HEK293 (cell line): Measurements from ENCODE around the gene LRRC2.

Experiments used
- CTCF ChIA-PET: fragments of 350-600 bp; formaldehyde crosslinking; extraction: SDS; loops from one replicate; lab custom pipeline; 2021; ENCODE audit warnings: antibody characterized with exemption; lab: Yijun Ruan, JAX
- POLR2A ChIA-PET: fragments of 300-600 bp; formaldehyde crosslinking; extraction: SDS; loops from one replicate; lab custom pipeline; 2020; ENCODE audit warnings: antibody characterized with exemption, inconsistent platforms; lab: Yijun Ruan, JAX
- H3K27ac ChIP-seq: fragments of 200-500 bp; sonication (Bioruptor generic); 2 replicates; pipeline ENCODE4 v1.5.1; 2014; ENCODE audit warnings: low read depth, low read length, control low read depth, inconsistent platforms; ENCODE audit errors: extremely low read depth
- H3K36me3 ChIP-seq, 2 experiments: fragments of 200-500 bp in 1 of 2; sonication (Bioruptor generic) in 1 of 2; 1 replicate in 1 of 2; 2 replicates in 1 of 2; pipeline ENCODE4 v1.5.1; 2014 to 2017; ENCODE audit warnings: inconsistent platforms in 2 of 2, low read length in 2 of 2; ENCODE audit not compliant: control insufficient read depth in 2 of 2, insufficient read depth in 1 of 2
- H3K4me1 ChIP-seq: fragments of 200-500 bp; sonication (Bioruptor generic); 2 replicates; pipeline ENCODE4 v1.5.1; 2014; ENCODE audit warnings: mild to moderate bottlenecking, low read length, inconsistent platforms; ENCODE audit not compliant: control insufficient read depth, insufficient read depth
- H3K4me3 ChIP-seq: 2 replicates; pipeline ENCODE4 v1.5.1; 2011; ENCODE audit warnings: low read depth, mild to moderate bottlenecking, control low read depth, low read length, moderate library complexity
- H3K9me3 ChIP-seq: fragments of 200-500 bp; sonication (Bioruptor generic); 2 replicates; pipeline ENCODE4 v1.5.1; 2014; ENCODE audit warnings: low read depth, low read length, inconsistent platforms; ENCODE audit not compliant: control insufficient read depth, insufficient read depth
- GLI2 ChIP-seq: fragments of 450-650 bp; formaldehyde crosslinking; IDR thresholded peaks from 2 replicates; pipeline ENCODE4; 2017; ENCODE audit warnings: missing biosample characterization, missing genetic modification characterization, low read depth, borderline replicate concordance
- HOXD13 ChIP-seq: sonication (generic); formaldehyde crosslinking; IDR thresholded peaks from 2 replicates; pipeline ENCODE4 v1.8.0; 2022; ENCODE audit warnings: missing genetic modification reagents, borderline replicate concordance
- INSM2 ChIP-seq: fragments of 450-650 bp; formaldehyde crosslinking; IDR thresholded peaks from 2 replicates; pipeline ENCODE4 v1.5.1; 2016; ENCODE audit warnings: missing biosample characterization, missing genetic modification characterization
- PRDM1 ChIP-seq: fragments of 450-650 bp; formaldehyde crosslinking; IDR thresholded peaks from 2 replicates; pipeline ENCODE4; 2016; ENCODE audit warnings: missing biosample characterization, missing genetic modification characterization
- PRDM2 ChIP-seq: fragments of 450-650 bp; formaldehyde crosslinking; IDR thresholded peaks from 2 replicates; pipeline ENCODE4 v1.5.1; 2016; ENCODE audit warnings: missing biosample characterization, missing genetic modification characterization, borderline replicate concordance
- ZBTB17 ChIP-seq: fragments of 450-650 bp; formaldehyde crosslinking; IDR thresholded peaks from 2 replicates; pipeline ENCODE4 v1.5.1; 2016; ENCODE audit warnings: missing biosample characterization, missing genetic modification characterization
- ZBTB48 ChIP-seq: fragments of 450-650 bp; formaldehyde crosslinking; IDR thresholded peaks from 2 replicates; pipeline ENCODE4 v1.5.1; 2016; ENCODE audit warnings: missing biosample characterization, missing genetic modification characterization
- ZNF132 ChIP-seq: fragments of 450-650 bp; formaldehyde crosslinking; IDR thresholded peaks from 2 replicates; pipeline ENCODE4 v1.5.1; 2017; ENCODE audit warnings: missing biosample characterization, missing genetic modification characterization, borderline replicate concordance
- ZNF138 ChIP-seq: fragments of 450-650 bp; formaldehyde crosslinking; IDR thresholded peaks from 2 replicates; pipeline ENCODE4 v1.5.1; 2016; ENCODE audit warnings: missing biosample characterization, missing genetic modification characterization, borderline replicate concordance
- ZNF202 ChIP-seq: fragments of 450-650 bp; formaldehyde crosslinking; IDR thresholded peaks from 2 replicates; pipeline ENCODE4 v1.5.1; 2016; ENCODE audit warnings: missing biosample characterization, missing genetic modification characterization, borderline replicate concordance
- ZNF24 ChIP-seq: fragments of 450-650 bp; formaldehyde crosslinking; IDR thresholded peaks from 2 replicates; pipeline ENCODE4 v1.5.1; 2016; ENCODE audit warnings: missing biosample characterization, missing genetic modification characterization
- ZNF548 ChIP-seq: fragments of 450-650 bp; formaldehyde crosslinking; IDR thresholded peaks from 2 replicates; pipeline ENCODE4 v1.5.1; 2016; ENCODE audit warnings: missing biosample characterization, missing genetic modification characterization
- ZNF561 ChIP-seq: fragments of 450-650 bp; IDR thresholded peaks from 2 replicates; pipeline ENCODE4 v1.5.1; 2018; ENCODE audit warnings: missing biosample characterization, missing genetic modification characterization, borderline replicate concordance
- ZNF677 ChIP-seq: fragments of 450-650 bp; IDR thresholded peaks from 2 replicates; pipeline ENCODE4 v1.5.0; 2018; ENCODE audit warnings: missing biosample characterization, mild to moderate bottlenecking, missing genetic modification characterization, moderate library complexity
- ZNF843 ChIP-seq: fragments of 450-650 bp; formaldehyde crosslinking; IDR thresholded peaks from 2 replicates; pipeline ENCODE4 v1.5.1; 2016; ENCODE audit warnings: missing biosample characterization, missing genetic modification characterization
- TF ChIP-seq, protein P1 (sequence below): fragments of 450-650 bp; formaldehyde crosslinking; conservative IDR thresholded peaks from 2 replicates; pipeline ENCODE4 v1.5.1; 2016; ENCODE audit warnings: low read depth, missing biosample characterization, missing genetic modification characterization

LRRC2 gene

DNA sequence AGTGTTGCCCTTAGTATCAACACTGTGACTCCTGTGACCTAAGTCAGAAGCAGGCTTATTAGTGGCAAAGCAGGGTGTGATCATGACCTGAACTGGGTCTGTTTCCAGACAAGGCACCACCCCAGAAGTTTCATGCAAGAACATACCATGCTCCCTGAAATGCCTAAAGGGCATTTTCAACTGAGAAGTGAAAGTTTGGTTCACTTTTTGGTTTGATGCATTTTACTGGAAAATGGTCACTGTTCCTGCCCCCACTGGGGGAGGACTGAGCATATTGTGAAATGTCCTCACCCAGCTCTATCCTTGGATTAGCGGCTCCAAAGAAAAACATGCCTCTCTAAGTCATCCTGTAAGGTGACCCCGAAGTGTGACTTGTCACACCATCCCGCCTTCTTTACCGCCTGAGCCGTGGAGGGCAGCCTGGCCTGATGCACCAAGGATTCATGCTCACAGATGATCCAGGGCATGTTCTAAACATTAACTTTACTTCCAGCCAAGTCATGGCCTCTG is 43.2 kb upstream of the LRRC2 start:
- H3K9me3 ChIP-seq: no peaks in the 10 kb centered on the region
- no peaks in the 10 kb centered on the region for H3K36me3 ChIP-seq
- no peak for TF ChIP-seq ZNF132
- no peak for TF ChIP-seq ZNF843 (tag by site-specific recombination)
- no peak for TF ChIP-seq ZBTB48 (tag by site-specific recombination)
- no peak for TF ChIP-seq ZNF24 (tag by site-specific recombination)
- no peak for TF ChIP-seq PRDM2 (tag by site-specific recombination)
- TF ChIP-seq INSM2: no peak
- no peak for TF ChIP-seq ZNF561 (tag by site-specific recombination)
- no peak for TF ChIP-seq PRDM1 (tag by site-specific recombination)
- no peak for TF ChIP-seq ZNF138 (tag by site-specific recombination)
- TF ChIP-seq ZNF548 (tag by site-specific recombination): no peak
- TF ChIP-seq ZNF677 (tag by site-specific recombination): no peak
- no peak for TF ChIP-seq ZBTB17 (tag by site-specific recombination)
- no peak for TF ChIP-seq ZNF202 (tag by site-specific recombination)
- TF ChIP-seq, protein P1, sequence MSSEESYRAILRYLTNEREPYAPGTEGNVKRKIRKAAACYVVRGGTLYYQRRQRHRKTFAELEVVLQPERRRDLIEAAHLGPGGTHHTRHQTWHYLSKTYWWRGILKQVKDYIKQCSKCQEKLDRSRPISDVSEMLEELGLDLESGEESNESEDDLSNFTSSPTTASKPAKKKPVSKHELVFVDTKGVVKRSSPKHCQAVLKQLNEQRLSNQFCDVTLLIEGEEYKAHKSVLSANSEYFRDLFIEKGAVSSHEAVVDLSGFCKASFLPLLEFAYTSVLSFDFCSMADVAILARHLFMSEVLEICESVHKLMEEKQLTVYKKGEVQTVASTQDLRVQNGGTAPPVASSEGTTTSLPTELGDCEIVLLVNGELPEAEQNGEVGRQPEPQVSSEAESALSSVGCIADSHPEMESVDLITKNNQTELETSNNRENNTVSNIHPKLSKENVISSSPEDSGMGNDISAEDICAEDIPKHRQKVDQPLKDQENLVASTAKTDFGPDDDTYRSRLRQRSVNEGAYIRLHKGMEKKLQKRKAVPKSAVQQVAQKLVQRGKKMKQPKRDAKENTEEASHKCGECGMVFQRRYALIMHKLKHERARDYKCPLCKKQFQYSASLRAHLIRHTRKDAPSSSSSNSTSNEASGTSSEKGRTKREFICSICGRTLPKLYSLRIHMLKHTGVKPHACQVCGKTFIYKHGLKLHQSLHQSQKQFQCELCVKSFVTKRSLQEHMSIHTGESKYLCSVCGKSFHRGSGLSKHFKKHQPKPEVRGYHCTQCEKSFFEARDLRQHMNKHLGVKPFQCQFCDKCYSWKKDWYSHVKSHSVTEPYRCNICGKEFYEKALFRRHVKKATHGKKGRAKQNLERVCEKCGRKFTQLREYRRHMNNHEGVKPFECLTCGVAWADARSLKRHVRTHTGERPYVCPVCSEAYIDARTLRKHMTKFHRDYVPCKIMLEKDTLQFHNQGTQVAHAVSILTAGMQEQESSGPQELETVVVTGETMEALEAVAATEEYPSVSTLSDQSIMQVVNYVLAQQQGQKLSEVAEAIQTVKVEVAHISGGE: no peak
- TF ChIP-seq HOXD13 (CRISPR knock-in tag): no peak
- TF ChIP-seq GLI2 (tag by site-specific recombination): no peak
- H3K4me3 ChIP-seq: no peak overlapping the region
- no peaks in the 10 kb centered on the region for H3K4me1 ChIP-seq
- CTCF ChIA-PET: interaction anchor here (0.7 to 1.1 kb wide), 3 partner anchors 23 to 121 kb away, joined by 3 to 4 read pairs (median 3); no protein-coding TSS in a partner anchor
- POLR2A ChIA-PET: no interaction called here
- no peak overlapping the region for H3K27ac ChIP-seq
